Activated CD4-positive, alpha-beta T cell treated with anti-CD3 and anti-CD28 coated beads, Interleukin-2, amount 50 U/mL, for 16 hours (primary cell): Measurements from ENCODE around the gene MCTP1.

Experiments
- DNase-seq: peaks from one replicate; pipeline ENCODE4 v3.0.0-alpha.2; 2020

The MCTP1 gene

DNA sequence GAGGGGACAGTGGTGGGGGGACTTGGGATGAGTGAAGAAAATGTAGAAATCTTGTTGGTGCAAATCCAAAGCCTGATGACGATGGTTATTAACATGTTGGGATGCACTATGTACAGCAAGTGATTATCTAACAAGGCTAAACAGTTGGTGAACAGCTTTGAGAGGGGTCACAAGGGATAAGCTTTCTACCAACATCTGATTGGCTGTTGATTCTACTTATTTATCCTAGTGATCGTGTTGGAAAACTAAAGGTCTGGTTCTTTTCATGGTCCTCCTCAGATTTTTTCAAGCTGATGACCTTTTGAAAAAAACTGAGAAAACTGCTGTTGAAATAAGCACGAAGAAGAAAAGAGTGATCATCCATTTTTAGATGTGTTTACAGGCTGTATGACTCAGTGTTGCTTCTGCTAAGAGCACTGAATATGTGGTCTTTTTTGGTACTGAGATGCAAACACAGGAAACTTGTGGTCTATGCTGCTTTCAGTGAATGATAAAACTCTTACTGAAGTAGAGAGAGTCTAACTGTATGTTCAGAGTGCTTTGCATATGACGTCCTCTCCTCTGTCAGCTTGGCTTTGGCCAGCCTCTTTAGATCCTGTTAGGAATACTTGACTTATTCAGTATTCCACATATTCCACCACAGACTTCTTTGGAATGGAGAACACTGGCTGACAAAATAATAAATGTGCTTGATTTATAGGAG, 491.6 kb downstream of the MCTP1 start:
- DNase-seq, result peak; percentile 91

DNA sequence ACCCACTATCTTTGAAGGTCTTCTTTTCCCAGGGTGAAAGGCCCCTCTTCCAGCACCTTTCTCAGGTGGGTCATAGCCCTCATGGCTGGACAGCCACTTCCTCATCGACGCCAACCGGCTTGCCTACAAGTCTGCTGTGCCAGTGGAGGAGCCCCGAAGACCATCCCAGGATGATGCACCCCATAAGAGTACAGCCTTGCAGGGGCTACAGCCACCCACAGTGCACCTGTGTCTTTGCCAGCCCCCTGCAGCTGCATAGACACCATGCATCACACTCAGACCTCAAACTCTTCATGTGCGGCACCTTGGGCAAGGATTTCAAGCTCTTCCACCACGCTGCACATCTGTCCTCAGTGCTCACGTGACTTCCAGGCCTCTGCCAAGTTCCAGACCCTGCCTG, 493.1 kb downstream of the MCTP1 start:
- no peak for DNase-seq

DNA sequence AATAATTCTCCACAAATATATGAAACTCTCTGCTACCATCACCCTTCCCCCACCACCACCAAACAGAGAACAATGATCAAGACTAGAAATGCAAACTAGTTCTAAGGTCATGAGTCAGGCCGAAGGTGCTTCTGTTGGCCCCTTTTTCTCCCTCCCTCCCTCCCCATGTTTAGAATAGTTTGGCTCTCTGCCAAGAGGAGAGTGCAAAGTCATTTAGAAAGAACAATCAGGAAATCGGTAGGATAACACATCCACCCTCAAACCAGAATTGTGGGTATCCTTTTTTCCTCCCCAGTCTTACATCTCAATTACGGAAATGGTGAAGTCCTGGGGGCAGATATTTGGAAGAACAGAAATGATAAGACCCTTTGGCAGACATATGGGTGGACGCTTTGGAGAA, 496.4 kb downstream of the MCTP1 start:
- peak; percentile 34 for DNase-seq

DNA sequence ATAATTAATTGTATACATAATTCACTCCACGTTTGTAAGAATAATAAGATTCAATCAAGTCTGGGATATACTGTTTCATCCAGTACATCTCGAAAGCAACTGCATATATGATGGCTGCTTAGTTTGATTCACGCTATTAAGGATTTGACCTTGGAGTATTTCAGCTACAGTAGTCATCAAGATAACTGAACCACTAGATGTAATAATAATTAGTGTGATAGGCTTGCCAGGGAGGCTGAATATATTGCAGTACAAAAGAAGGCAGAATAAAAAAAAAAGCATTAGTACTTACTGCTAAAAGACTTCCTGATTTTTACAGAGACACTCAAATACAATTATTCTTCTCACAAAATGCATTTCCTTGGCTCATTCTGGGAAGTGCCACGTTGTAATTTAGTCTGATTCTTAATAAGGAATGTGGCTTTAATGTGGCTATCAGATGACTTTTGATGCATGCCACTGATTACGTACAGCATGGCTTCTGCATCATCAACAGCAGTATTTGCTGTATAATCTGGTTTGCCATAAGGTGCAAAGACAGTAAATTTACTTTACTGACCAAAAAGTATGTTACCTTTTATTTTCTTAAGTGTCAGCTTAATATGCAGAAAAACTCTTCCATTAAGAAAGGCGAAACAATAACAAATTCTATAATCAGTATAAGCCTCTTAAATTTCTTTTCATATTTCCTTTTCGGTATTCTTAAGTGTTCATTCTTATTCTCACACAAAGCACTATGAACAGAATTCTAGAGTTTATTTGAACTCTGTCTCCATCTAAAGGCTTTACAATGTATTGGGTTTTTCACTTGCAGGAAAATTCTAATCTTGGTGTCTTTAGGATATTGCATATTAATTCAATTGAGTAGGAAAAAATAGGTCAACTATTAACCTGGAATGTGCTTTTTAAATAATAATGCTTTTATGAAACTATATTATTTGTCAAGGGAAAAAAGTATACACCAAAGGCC, 500.1 kb downstream of the MCTP1 start:
- no peak for DNase-seq

DNA sequence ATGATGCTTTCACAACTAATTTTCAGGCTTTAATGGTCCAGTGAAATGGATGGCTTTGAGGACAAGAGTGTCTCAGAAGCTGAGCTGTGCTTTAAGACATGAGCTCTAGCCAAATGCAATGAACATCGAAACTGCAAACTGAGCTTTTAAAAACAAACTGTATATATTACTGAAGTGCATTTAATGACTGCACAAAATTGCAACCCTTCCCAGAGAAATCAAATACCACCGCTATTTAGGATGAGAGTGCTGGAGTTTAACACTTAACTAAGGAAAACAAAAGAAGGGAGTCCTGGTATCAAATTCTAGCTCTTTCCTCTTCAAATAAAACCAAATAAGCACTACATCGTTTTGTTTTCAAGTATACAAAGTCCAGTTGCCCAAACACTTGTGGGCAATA, 502.5 kb downstream of the MCTP1 start:
- DNase-seq, result no peak

DNA sequence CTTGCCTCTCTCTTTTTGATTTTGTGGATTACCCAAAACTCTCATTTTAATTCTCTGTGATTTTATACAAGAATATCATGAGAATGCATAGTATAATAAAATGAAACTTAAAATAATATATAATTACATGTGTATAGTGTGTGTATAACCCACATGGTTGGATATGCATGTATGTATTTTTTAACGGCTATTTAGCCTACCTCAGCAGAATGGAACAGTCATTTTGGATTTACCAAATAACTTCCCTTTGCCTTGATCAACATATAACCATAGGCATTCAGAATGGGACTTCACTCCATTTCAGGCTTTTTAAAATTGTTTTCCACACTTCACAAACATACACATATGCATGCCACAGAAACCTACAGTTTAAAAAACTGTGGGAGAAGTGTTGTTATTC, 505.2 kb downstream of the MCTP1 start:
- DNase-seq, result no peak

DNA sequence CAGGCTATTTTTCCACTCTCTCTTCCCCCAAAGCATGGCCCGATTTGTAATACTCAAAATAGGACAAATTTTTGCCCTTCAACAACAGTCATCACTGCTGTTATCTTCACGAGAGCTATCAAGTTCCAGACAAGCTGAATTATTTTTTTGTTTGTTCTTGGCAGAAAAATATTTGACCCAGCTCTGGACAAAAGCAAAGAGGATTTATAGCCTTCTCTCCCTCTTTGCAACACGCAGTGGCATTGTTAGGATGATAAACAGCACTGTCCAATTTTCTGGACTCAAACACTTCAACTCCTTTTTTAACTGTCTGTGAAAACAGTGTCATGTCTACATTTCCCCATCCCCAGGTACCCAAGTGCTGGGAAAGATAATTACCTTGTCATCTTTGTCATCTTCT, 506.2 kb downstream of the MCTP1 start:
- DNase-seq, result no peak

DNA sequence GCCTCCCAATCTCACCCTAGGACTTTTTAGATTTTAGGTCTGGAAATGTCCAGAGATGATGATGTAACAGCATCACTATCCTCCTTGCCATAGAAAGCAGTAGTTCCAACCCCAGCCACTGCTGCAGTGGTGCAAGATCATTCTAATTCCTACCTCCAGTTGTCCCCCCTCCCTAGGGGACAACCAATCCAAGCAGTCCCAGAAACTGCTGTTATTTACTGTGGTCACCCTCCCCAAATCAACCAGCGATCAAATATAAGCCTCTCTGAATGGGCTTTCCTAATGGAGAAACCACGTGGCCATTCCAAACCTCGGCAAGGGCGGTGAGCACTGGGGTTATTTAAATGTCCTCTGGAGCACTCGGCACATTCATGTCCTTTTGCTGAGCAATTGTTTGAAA, 506.6 kb downstream of the MCTP1 start:
- DNase-seq, result no peak

DNA sequence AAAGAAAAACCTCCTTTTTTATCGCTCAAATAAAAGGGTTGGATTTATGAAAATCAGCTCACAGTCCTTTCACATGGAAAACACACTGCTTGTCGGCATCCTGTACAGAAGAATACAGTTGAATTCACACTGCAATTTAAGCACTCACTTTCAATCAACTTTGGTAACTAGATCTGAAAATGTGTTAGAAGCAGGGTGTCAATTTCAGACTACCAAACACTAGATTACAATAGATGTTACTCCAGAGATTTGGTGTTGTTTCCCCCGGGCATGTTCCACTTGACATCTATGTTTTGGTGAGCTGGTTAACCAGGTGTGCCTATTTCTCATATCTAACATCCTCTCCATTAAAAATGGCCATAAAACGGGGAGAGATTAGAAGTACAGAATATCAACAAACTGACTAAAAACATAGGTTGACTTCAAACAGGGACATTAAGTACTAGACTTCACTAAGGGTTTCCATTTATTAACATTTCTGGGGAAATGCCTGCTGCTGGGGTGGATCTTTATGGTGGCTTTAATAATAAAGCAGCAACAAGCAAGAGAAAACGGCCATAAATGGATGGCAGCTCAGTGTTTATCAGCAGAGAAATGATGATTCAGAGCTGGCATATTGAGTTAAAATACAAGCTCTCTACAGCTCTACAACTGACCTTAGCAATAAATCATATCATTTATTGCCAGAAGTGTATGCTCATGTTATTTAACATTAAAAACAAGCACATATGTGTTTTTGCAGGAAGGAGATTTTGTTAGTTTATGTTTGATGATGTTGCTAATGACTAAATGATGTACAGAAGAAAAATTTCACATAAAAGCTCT, 507.6 kb downstream of the MCTP1 start:
- DNase-seq, result no peak

DNA sequence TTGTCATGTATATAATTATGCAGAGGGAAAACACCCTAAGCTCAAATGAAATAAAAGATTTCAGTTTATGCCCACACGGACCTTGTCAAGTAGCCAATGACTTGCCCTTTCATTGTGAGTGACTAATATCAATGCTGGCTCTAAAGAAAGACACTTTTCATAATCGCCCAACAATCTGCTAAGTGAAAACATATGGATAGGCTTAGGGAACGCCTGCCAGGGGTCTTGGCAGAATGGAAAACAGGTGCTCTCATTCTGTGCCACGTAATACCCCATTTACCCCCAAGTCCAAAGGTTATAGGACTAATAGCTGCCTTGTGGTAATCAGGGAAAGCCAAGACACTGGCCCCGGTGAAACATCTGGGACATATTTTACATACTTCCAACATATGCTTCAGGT, 508.7 kb downstream of the MCTP1 start:
- no peak for DNase-seq

DNA sequence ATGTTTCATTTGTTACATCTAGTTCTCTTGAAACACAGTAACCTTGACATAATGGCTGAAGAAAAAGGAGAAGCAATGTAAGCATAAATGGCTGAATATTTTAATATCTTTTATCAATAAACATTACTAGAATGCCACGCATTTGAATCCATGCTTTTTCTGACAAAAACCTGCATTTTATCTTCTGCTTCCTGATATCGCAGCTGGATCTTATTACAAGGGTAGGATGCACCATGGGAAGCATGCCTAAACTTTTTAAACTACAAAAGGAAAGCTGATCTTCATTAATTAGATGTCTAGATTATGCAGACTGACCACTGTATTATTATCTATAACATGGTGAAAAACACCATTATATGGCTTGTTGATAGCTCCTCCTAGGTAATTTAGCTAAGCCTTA, 509.8 kb downstream of the MCTP1 start:
- no peak for DNase-seq

DNA sequence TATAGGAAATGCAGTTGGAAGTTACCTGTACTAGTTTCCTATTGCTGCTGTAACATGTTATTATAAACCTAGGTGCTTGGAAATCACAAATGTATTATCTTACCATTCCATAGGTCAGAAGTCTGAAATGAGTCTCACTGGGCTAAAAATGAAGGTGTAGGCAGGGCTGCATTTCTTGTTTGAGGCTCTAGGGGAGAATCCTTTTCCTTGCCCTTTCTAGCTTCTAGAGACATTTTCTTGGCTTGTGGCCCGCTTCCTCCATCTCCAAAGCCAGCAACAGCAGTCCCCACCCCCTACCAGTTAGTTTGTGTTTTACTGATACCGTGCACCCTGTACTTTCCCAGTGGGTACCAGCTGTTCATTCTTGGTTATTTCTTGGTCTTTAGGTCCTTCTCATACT, 513.2 kb downstream of the MCTP1 start:
- no peak for DNase-seq

DNA sequence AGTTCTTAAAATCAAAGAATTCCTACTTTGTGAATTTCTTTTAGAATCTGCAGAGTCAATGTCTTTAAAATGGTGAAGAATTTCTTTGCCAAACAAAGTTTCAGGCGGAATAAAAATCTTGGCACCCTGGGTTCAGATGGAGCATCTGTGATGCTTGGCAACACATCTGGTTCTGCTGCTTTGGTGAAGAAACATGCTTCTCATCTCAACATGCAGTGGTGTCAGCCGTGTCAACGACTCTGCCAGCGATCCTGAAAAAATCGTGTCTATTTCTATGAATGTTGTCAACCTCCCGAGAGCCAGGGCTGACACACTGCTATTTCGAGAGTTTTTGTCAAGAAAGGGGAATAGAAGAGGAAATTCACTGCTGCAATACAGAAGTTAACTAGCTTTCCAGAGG, 514.9 kb downstream of the MCTP1 start:
- DNase-seq, result no peak

DNA sequence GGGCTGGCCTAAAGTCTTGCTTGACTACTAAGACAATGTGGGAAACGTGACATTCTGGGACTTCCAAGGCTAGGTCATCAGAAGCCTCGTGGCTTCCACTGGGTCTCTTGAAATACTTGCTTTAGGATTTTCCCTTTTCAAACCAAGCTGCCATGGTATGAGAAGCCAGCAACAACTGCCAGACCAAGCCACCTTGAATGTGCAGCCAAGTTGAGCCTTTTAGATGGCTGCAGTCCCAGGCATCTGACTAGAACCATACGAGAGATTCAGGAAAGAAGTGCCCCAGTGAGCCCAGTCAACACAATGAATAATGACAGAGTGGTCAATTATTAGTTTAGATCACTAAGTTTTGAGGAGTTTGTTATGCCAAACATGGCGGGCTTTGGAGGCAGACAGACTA, 523.1 kb downstream of the MCTP1 start:
- DNase-seq, result no peak

DNA sequence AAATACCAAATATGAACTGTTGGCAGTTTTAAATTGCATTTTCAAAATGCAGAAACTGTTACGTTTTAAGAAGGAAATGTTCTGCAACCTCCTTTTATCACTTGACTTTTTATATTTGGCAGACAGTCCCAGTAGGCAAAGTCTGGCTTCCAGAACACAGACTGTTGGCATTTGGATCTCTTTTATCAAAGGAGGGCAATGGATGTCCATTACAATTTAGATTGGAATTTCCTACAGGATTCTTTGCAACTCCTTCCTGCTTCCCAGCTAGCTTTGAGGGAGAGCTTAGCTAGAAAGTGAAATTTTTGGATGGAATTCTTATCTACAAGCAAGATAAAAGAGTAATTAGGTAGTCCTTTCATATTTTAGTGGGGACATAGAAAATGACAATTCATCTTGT, 523.8 kb downstream of the MCTP1 start:
- no peak for DNase-seq

DNA sequence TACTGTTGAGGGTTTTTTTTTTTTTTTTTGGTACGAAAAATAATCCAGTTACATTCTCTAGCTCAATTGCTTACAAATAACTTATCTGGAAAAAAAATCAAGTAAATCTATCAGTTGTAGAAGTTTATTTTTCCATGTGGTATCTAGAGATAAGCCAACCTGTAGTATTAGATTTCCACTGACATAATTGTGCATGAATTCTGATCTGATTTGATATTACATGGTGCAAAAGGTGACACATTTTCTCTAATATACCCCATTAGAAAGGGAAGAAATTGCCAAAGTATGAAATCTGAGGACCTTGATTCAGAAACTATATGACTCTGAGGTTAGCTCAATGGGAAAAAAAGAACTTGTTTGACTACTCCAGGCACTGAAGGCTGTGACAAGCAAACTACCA, 524.9 kb downstream of the MCTP1 start:
- no peak for DNase-seq

DNA sequence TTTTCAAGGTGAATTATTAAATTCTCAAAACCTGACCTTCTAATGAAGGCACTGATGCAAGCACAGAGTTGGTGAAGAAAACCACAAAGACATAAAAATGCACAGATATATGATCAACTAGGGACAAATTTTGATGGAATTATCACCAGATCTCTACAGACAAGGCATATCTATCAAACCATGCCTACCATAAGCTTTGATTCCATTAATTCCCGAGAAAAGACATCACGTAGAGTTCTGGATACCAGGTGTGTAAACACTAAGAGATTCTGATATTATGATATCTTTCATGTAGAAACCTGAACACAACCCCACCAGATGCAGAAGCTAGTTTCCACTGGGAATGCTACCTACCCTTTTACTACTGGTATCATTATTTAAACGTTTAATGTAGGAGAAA, 525.9 kb downstream of the MCTP1 start:
- no peak for DNase-seq

DNA sequence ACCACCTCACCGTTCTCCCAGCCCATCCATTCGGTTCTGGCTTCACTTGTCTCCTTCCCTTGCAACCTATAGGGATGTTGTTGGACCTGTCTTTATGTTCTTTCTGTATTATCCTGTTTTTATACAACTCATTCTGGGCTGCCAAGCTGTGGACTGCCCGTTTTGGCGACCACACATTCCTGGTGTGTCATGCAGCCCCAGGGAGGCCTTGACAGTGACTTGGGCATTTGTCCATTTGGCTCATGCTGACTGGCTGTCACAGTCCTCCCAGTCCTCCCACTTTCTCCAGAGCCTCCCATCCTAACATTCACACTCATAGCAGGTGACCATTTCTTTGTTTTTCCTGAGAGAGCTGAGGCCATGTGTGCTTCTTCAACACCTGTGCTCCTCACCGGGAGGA, 530.1 kb downstream of the MCTP1 start:
- DNase-seq, result no peak

DNA sequence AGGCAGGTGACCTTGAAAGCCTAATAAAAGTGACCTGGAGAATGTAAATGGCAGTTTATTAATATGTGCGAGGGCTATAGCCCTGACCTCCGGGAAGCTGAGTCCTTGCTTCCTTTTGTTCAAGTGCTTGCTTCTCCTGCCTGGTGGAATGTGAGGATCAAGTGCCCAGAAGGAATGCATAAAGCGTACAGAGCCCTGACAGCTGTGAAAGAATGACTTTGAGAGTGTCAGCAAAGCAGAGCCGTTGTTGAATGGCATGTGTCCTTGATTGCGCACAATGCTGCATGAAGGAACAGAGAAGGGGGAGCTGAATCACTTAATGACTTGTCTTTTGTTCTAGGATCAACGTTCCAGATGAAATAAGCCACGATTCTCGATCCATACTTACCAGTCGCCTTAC, 533.4 kb downstream of the MCTP1 start:
- DNase-seq, result no peak

DNA sequence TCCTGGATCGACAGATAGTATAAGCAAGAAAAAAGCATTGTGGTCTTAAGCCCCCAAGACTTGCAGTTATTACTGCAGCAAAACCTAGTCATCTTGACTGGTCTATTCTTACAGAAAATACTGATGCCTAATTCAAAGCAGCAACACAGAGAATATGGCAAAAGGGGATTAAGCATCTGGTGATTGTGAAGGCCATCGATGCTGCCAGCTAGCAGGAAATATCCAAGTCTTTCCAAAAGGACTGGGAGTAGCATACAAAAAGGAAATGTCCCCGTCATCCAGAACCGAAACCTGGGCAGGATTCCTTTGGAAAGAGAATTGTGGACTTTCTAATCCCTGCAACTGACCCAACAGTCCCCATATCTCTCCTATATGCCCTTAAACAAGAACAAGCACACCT, 534.2 kb downstream of the MCTP1 start:
- no peak for DNase-seq

DNA sequence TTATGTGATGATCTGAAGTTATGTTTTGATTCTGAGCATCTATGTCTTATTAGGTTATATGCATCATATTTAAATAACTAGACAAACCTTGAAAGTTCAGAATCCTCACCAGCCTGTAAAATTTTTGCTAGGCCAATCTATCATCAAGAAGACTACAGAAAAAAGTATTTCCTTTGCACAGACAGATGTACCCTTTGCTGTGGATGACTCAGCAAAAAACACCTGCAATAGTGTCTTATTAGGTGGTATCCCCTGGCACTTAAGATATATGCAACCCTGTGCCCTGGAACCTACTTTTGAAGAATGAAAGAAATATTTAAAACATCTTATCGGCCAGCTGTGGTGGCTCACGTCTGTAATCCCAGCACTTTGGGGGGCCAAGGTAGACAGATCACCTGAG, 535.9 kb downstream of the MCTP1 start:
- no peak for DNase-seq

DNA sequence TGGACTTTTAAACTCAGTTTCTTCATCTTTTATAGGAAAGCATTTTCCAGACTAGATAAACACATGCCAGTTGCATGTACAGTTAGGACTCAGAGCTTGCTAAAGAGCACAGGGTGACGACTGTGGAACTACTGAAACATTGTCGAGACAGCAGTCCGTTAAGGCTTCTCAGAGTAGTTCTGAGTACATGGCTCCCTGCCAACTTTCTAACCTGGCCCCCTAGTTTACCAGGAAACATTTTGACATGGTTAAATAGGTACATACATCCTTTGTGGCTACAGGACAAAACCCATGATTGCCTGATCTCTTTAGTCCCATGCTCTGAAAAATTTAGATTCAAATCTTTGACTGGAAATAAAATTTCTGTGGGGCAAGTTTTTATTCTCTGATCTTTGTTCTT, 536.7 kb downstream of the MCTP1 start:
- no peak for DNase-seq

DNA sequence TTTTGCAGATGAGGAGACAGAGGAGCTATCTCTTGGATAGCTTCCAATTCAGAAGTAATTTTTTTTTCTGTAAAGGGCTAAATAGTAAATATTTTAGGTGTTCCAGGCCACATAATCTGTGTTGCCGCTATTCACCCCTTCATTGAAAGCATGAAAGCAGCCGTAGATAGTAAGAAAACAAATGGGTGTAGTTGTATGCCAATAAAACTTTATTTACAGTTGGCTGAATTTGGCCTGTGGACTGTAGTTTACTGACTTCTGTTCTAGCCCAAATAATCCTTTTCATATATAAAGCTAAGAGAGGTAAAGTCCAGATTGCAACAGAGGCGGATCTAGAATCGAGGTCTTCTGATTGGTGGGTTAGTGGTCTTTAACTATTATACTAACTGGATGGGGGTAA, 537.5 kb downstream of the MCTP1 start:
- no peak for DNase-seq

DNA sequence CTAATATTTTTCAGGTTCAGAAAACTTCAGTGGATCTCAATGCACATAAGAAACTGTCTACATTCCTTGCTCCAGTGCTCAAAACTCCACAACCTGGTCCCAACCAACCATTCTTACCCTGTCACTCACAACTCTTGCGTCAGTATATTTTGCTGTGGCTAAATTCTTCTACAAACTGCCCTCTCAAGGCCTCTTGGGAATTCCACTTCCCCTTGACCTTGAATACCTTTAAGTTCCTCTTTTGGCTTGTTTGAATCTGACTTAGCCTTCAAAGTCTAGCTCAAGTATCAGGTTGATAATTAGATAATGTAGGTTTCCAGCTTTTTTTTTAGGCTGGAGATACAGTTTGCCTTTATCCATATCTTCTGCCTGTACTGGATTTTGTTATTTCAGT, 538.2 kb downstream of the MCTP1 start:
- no peak for DNase-seq
